Fibroblast of skin of left quadriceps (primary cell): Measurements from ENCODE around the gene WLS.
"Not testable (repeated sequence)": the region's sequence is repeated elsewhere in the genome, so short reads cannot be mapped to it uniquely, and the experiment has no call there.

Experiments used
- DNase-seq, 2 experiments: peaks; one replicate each; pipeline ENCODE4 v3.0.0-alpha.2; 2013; ENCODE audit warnings: low read depth in 2 of 2

The WLS gene

DNA sequence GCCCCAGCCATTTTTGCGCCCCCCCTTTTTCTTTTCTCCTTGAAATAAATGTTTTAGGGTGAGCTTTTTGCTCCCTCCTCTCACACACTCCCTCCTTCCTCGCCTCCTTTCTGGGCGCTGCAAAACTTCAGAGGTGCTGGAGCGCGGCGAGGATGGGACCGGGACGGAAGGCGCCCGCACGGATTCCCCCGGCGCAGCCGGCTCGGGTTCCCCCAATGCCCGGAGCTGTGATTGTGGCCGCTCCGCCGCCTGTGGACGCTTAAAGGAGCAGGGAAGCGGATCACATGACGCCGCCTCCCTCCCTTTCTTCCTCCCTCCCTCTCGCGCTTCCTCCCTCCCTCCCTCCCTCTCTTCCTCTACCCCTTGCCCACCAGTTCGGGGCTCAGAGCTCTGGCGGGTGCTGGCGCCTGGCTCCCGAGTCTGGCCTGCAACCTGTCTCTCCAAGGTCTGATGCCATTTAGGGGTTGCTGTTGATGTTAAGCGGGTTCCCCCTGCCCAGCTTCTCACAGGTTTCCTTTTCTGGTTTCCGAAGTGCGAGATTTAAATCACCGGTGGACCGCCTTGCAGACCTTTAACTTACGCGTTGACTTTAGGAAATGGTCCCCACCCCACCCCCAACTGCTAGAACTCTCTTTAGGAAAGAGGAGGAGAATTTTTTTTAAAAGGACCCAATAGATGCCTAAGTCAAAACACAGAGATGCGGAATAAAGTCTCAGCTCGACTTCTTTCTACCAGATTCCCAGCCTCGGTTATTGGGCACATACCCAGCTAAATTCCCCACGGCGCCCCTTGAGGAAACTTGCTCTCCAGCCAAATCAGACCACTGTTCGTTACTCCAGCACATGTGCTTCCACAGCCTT lies at the start of gene WLS:
Gene WLS (minus strand): TSS at position 235 of the 860 bp plus-strand sequence. CDS start 224 bp downstream, at position 11.
- DNase-seq = no peak

DNA sequence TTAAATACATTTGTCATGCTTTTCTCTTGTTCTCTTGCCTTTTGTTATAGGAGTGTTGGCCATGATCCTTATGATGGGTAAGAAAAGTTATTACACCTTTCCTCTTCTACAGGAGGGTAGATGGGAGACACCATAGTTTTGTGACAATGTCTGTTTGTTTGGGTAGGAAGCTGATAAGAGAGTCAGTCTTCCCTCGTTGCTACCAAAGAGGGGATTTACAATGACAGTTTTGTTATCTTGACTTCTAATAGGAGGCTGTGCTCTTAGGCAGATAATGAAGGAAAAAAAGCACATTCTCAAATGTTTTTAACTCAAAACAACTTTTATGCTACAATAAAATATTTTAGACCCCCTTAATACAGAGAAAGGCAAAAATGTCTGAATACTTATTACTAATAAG lies 48.0 kb upstream of the WLS start:
- no peak for DNase-seq

DNA sequence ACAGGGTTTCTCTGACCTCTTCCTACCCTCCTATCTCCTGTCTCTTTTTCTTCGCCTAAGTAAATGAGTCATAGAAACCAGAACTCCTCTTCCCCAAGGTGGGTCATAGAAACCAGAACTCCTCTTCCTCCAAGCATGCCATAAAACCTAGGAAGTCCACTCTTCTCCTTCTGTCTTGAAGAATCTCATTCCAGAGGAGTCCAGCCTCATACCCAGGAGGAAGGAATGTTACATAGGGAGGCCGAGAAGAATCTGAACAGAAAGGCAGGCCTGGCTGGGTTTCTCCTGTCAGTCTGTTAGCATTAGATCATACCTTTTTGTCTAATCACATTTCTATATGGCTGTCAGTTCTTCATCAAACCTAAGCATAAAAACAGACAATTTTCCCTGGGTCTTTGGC lies 47.5 kb upstream of the WLS start:
- DNase-seq = no peak

DNA sequence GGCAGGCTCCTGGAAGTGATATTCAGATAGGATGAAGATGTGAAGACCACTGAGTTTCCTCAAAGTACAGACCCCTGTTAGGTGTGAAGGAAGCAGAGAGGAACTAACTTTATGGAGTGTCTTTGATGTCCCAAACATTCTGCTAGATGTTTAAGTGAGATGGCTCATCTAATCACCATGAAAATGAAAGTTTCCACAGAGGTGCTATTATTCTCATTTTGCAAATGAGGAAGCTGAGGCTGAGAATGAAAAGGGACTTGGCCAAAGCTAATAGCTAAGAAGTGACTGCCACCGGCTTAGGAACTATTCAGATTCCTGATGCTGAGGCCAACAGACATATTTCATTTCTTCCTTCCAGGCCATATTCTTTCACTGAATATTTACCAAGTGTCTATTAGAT lies 45.9 kb upstream of the WLS start:
- no peak for DNase-seq

DNA sequence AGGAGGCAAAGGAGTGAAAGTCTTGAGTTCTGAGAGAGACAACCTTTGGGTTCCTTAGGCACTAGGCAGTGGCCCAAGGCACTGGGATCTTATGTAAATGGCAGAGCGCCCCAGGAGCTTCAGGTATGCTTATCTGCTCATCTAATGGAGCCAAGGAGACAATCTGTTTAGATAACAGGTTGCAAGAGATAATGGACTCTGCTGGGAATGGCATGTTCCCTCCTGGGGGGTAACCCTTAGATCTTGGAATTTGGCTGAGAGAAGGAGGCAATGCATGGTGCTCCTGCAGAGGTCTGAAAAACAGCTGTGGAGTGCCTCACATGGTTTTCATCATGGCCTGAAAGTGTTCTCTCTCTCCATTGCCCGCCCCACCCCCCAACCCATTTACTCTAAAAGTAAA lies 44.1 kb upstream of the WLS start:
- DNase-seq = no peak

DNA sequence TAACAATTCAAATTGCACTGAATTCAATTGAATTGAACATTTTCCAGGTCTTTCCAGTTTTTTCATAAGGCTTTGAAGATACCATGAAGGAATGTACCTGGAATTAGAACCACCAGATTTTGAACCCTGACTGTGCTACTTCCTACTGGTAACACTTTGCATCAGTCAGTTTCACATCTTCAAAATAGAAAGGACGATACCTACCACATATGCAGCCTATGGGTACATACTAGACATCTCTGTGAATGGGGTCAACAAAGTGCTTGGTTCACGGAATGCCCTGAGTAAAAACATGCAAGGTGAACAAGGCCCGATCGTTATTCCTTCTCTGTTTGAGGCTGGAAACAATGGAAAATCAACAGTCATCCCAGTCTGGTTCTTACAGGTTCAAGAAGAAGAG lies 41.2 kb upstream of the WLS start:
- no peak for DNase-seq

DNA sequence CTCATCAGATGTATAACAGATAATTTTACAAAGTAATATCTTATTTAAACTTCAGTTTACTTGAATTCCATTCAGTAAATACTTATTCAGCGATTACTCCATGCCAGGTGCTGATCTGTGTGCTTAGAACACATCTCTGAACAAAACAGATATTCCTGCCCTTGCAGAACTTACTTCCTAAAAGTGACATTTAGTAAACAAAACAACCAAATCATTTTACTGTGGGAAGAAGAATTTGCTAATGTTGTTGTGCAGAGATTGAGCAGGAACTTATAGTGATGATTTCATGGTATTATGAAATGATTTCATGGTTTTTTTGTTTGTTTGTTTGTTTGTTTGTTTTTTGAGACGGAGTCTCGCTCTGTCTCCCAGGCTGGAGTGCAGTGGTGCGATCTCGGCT lies 39.3 kb upstream of the WLS start:
- DNase-seq = no peak

DNA sequence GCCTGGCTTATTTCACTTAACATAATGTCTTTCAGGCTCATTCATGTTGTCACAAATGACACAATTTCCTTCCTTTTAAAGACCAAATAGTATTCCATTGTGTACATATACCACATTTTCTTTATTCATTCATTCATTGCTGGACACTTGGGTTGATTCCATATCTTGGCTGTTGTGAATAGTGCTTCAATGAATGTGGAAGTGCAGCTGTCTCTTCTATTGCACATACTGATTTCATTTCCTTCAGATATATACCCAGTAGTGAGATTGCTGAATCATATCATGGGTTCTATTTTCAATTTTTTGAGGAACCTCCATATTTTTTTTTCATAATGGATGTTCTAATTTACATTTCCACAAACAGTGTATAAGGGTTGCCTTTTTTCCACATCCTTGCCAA lies 38.6 kb upstream of the WLS start:
- DNase-seq = no peak

DNA sequence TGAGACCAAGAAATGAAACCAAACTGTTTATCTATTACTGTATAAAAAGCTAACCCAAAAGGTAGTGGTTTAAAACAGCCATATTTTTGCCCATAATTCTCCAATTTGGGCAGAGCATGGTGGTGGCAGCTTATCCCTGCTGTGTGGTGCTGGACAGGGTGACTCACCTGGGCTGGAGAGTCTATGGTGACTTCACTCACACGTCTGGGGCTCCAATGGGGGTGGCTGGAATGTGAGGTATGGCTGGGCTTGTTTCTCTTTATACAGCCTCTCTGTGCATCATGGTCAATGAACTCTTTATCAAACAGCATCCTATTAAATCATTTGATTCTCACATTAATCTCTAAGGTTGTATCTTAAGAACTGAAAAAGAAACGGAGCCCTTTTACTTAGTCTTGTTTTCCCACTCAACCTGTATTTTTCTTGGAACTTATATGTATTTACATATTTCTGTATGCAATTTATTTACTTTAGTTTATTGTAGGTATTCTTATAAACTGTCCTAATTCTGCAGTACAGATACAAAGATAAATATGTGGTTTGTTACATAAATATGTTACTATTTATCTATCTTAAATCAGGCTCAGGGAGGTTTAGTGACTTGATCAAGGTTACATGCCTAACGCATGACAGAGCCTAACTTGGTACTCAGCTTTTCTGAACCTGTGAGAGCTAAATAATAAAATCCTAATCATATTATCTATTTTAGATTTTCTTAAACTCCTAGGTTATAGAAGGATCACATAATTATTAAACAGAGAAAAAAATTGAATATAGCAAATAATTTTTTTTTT lies 37.5 kb upstream of the WLS start:
- DNase-seq = no peak

DNA sequence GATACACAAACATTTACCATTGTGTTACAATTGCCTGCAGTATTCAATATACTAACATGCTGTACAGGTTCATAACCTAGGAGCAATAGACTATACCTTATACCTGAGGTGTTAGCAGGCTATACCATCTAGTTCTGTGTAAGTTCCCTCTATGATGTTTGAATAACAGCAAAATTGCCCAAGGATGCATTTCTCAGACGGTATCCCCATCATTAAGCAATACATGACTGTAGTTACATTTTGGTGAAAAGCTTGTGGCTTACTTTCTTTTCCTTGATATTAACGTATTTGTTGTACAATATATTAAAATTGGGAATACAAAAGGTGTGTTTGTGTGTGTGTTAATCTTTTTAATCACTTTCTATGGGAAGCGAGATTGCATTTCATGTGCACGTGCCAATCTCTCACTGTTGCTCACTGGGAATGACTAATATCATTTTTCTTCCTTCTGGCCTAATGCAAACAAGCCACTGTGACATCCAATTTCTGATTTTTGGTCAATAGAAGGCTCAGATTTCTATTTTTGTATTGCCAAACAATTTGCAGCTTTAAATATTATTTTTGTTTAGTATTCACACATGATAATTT lies 36.7 kb upstream of the WLS start:
- no peak for DNase-seq

DNA sequence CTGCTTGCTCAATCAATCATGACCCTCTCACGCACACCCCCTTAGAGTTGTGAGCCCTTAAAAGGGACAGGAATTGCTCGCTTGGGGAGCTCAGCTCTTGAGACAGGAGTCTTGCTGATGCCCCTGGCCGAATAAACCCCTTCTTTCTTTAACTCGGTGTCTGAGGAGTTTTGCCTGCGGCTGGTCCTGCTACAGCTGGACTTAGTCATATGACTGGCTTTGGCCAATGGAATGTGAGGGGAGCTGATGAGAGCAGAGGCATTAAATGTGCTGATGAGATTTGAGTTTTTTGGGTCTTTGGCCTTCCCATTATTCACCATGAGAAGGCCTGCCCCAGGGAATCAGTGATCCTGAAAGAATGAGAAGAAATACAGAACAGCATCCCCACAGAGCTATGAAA lies 24.5 kb upstream of the WLS start:
- not testable (repeated sequence) for DNase-seq

DNA sequence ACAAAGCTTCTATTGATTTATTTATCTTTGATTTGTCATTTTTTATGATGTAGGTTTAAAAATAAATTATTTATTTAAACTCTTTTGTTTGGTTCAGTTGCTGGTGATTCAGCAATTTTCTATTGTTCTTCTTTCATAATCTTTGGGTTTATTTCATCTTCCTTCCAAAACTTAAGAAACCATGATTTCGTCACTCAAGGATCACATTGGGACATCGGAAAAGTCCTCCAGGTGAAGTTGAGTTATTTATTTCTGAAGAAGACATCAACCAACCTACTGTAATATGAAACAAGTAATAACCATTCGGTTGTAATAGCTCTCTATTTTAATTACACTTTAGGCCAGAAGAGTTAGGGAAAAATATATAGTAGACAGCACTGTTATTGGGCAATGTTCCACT lies 23.0 kb upstream of the WLS start:
- DNase-seq = no peak

DNA sequence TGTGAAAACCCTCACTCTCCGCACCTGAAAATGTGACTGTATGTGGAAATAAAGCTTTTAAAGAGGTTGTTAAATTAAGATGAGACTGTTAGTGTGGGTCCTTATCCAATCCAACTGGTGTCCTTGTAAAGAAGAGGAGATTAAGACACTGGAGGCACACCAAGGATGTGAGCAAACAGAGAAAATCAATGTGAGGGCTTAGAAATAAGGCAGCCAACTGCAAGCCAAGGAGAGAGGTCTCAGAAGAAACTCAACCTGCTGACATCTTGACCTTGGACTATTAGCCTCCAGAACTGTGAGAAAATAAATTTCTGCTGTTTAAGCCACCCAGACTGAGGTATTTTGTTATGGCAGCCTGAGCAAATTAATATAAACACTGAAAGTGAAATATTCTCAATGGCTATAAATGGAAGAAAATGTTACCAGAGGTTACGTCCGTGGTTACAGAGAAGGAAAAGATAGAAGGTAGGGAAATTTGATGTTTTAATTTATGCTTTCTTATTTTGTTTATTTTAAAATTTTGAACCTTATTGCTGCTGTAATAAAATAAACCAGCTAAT lies 22.4 kb upstream of the WLS start:
- no peak for DNase-seq

DNA sequence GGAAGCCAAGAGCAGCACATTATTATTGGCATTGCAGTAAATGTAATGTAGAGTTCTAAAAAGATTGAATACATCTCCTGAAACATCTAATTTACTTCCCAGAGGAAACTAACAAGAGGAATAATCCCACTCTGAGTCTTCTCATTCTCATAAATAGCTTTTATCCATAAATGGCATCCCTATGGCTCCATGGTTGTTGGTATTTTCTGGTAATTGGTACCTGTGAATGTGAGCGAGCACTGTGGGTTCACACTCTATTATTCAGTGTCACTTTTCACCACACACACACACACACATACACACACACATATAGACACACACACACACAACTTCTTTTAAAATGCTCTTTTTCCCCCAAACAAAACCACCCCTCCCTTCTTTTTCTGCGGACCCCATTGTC lies 4.7 kb upstream of the WLS start:
- no peak for DNase-seq

DNA sequence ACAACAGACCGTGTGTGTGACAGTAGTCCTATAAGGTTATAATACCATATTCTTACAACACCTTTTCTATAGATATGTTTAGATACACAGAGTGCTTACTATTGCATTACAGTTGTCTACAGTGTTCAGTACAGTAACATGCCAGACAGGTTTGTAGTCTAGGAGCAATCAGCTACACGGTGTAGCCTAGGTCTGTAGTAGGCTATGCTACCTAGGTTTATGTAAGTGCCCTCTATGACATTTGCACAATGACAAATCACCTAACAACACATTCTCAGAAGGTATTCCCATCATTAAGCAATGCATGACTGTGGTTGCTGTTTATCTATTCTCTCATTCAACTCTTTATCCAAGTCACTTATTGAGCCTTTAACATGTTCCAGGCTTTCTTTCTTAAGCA lies 1.8 kb upstream of the WLS start:
- no peak for DNase-seq

DNA sequence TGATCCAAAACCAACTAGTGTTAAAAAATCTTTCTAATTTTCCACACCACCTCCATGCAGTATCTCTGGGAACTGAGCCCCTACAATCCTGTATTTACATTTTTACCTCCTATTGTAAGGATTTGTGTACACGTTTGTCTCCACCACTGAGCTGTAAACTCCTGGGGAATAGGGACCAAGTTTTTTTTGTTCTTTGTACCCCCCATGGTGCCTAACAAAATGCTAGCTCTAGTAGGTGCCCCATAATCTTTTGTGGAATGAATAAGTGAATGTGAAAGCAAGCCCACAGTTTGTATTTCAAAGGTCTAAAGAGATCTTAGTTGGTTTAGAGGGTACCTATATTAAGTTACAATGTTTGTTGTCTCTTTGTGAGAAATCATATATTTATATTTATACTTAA lies 879 bp upstream of the WLS start:
- no peak for DNase-seq

DNA sequence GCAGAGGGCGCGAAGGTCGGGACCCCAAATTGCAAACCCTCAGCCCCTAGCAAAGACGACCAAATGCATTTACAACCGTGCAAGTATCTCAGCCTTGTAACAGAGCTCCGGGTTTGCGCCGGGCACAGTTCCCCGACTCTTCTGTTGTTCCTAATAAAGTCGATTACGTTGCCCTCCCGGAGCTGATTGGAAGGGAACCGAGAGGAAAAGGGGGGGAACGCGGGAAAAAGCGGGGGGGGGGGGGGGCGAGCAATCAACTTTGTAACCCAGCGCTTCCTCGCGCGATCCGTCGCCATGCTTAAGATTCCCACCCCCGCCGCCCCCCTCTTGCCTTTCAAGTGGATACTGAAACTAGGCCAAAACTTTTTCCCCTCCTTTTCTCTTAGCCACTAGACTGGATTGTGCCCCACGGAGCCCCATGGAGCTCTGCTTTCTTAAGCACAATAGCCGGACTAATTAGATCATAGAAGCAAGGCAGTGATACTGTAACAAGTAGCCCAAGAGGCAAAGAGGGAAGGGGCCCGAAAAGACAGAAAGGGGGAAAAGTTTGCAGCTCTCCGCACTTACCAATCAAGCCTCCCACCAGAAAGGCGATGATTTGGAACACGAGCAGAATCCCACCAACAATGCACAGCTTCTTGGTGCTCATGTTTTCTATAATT lies 565 bp downstream of the WLS start:
- DNase-seq = peak; percentile 48 to 54

DNA sequence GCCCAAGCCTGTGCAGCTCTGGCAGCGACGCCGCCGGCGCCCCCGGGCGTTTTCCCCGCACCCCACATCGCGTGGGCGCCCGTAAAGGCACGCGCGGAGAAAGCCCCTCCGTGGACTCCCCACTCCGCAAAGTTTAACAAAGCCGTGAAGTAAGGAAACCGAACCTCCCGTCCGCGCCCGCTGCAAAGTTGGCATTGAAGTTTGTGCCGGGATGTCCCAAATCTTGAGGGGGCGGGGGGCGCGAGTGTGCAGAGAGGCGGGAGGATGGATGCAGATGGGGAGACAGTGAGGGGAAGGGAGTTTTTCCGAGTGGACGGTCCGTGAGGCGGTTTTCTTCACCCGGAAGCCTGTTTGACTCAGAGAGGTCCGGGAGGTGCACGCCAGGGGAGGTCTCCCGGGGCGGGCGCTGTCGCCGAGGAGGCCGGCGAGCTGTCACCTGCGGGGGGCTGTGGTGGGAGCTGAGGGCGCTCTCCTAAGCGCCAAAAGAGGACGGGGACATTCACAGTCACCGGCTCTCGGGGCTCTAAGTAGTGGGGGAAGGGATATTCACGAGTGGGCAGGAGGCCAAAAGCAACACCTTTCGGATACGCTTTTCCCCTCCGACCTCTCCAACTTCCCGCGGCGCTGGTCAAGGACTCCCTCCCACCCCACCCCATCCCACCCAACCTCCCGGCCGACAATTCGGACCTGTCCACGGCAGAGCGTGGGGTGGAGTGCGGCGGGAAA lies 1.3 kb downstream of the WLS start:
- DNase-seq = no peak

DNA sequence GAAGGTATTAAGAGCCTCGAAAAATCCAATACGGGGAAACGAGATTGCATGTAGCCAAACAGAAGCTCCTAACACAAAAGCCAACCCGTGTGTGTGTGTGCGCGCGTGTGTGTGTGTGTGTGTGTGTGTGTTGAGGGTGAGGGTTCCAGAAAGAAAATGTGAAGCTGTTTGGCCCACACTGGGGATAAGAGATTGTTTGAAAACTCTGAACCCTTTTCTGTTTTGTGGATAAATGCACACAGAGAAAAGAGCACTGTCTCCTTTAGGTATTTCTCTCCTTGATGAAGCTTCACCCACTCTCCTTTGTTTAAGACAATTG lies 1.9 kb downstream of the WLS start:
- no peak for DNase-seq

DNA sequence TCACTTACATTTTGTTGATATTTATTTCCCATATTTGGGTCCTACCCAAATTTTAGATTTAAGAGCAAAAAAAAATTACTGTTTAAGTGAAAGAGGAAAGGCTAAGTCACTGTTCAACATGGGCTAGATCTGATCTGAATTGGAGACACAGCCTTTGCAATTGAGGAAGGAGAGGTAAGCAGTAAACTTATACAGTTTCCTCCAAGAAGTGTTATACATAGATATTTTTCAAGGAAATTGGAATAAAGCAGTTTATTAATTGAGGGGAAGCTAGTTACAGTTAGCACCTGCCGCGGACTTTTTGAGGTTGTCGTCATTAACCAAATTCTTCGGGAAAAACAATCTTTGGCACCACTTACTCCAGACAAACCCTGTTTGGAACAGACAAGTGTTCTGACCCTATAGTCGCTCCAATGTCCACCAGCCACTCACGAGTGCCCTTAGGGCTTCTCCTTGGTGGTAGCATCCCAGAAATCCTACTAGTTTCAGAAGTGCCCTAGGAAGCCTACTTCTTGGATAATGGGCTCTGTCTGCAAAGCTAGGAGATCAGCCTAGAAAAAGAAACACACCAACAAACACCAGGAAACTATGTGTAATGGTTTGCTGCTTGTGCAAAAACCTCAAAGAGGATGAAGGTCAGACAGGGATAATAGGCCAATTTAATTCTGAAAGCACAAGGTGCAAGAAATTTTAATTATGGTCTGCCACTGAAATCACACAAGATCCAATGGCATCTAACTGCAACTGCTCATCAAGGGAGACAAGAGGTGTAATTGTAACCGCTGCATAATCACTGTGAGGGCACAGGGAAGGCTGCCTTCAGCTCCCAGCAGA lies 2.5 kb downstream of the WLS start:
- no peak for DNase-seq

DNA sequence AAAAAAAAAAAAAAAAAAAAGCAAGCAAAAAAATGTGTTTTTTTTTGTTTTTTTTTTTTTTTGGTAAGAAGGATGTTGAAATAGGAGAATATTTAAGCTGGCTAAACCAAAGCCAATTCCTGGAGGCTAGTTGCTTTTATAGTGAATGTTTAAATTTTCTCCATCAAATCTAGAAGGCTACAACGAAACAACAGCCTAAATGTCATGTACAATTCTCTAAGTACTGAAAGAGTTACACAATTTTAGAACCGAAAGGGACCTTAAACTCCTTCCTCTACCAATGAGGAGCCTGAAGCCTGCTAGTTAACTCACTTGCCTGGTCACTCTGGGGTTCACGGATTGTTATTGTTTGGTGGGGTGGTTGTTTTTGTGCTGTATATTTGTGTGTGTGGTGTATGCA lies 3.5 kb downstream of the WLS start:
- DNase-seq = no peak
